Measurements from ENCODE around the gene INTS2.

INTS2 gene

DNA sequence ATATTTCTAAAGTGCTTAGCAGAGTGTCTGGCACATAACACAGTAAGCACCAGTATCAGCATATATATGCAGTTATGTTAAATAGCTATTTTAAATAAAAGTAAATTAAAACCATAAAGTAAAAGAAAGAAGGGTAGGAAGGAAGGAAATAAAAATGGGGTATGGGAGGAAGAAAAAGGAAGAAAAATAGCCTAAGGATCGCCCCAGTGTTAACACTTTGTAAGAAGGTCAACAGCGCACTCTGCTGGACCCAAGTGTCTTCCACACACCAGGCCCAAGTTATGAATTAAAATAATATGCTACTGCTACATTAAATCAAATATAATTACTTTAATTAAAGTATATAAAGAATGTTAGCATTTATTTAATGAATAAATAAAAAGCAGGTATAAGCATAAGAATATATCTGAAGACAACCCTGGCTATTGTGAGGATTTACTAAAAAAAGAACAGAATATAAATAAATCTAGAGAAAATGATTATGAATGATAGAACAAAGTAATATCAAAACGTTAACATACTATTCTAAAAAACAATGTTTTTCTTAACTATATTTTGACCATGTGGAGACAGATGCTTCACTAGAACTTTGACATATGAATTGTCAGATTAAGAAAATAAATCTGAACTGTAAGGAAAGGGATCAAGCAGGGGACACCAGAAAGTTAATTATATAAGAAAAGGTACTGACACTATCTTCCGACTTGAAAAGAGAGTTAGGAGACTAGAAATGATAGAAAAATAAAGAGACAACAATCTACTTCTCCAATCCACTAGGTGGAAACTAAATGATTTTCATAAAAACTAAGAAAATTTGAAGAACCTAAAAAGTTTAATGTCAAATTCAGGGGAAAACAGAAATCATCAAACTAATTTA is 90.4 kb downstream of the INTS2 start:
- H3K4me1 ChIP-seq (ENCODE audit: control insufficient read depth in 2 of 2, insufficient read depth in 2 of 2, low read length in 2 of 2), result no peaks in the 10 kb centered on the region
- H3K36me3 ChIP-seq (ENCODE audit: control insufficient read depth in 2 of 2, insufficient read depth in 2 of 2, low read length in 2 of 2), result no peaks in the 10 kb centered on the region
- no peak overlapping the region for H3K4me3 ChIP-seq (ENCODE audit: low read length in 2 of 2)
- no peak overlapping the region for H3K9ac ChIP-seq (ENCODE audit: low read depth in 1 of 2, low read length in 2 of 2)
- no peak overlapping the region for H3K27ac ChIP-seq (ENCODE audit: low read depth in 2 of 2, low read length in 2 of 2)
- no peaks in the 10 kb centered on the region for H3K9me3 ChIP-seq (ENCODE audit: control insufficient read depth in 2 of 2, low read length in 2 of 2)
- H3K27me3 ChIP-seq (ENCODE audit: control insufficient read depth in 2 of 2, insufficient read depth in 2 of 2, low read length in 2 of 2), result no peaks in the 10 kb centered on the region

DNA sequence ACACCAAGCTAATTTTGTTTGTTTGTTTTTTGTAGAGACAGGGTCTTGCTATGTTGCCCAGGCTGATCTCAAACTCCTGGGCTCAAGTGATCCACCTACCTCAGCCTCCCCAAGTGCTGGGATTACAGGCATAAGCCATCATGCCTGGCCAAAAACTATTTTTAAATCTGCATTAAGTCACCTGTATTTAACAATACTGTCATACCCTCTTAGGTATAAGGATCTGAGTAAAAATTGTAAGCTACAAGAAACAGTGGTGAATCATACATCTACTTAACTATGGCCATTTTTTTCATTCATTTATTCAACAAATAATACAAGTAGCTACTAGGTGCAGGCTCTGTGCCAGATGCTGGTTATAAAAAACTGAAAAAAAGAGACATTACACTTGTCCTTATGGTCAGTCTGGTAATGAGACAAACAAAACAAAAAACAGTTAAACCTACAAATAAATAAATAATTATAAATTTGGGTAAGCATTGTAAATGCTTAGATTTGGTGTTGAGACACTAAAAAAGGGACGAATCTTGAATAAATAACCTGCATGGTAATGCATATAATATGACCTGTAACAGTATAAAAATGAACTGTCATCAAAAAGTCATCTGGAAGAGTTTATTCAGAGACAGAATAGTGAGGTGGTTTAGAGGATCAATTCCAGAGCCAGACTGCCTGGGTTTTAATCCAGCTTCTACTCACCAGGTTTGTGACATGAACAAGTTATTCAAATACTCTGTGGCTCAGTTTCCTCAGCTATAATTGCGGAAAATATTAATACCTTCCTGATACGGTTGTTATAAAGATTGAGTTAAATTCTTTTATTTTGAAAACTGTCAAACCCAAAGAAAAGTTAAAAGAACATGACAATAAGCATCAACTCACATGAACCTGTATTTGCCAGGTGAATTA is 91.3 kb downstream of the INTS2 start:
- Histone ChIP-seq H3K36me3 (ENCODE audit: control insufficient read depth in 2 of 2, insufficient read depth in 2 of 2, low read length in 2 of 2) (no peaks in the 10 kb centered on the region), H3K9me3 (ENCODE audit: control insufficient read depth in 2 of 2, low read length in 2 of 2) (no peaks in the 10 kb centered on the region), H3K9ac (ENCODE audit: low read depth in 1 of 2, low read length in 2 of 2) (no peak overlapping the region), H3K27ac (ENCODE audit: low read depth in 2 of 2, low read length in 2 of 2) (no peak overlapping the region), H3K27me3 (ENCODE audit: control insufficient read depth in 2 of 2, insufficient read depth in 2 of 2, low read length in 2 of 2) (no peaks in the 10 kb centered on the region), H3K4me3 (ENCODE audit: low read length in 2 of 2) (no peak overlapping the region), H3K4me1 (ENCODE audit: control insufficient read depth in 2 of 2, insufficient read depth in 2 of 2, low read length in 2 of 2) (no peaks in the 10 kb centered on the region)

DNA sequence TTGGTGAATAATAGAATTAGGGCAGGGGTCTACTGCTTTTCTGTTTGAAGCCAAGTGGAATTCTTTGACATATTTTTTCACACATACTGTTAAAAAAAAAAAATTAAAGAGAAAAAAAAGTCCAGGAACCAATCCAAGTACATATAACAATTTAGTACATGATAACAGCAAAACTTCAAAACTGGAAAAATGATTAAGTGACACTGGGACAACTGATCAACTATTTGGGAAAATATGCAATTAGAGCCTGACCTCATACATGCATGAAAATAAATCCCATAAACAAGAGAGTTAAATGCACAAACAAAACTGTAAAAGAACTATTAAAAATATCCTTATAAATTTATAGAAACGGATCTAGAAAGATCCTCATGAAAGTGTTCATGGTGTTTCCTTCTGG is 92.2 kb downstream of the INTS2 start:
- no peak overlapping the region for H3K27ac ChIP-seq (ENCODE audit: low read depth in 2 of 2, low read length in 2 of 2)
- H3K9me3 ChIP-seq (ENCODE audit: control insufficient read depth in 2 of 2, low read length in 2 of 2), result no peaks in the 10 kb centered on the region
- no peak overlapping the region for H3K4me3 ChIP-seq (ENCODE audit: low read length in 2 of 2)
- no peaks in the 10 kb centered on the region for H3K27me3 ChIP-seq (ENCODE audit: control insufficient read depth in 2 of 2, insufficient read depth in 2 of 2, low read length in 2 of 2)
- no peaks in the 10 kb centered on the region for H3K4me1 ChIP-seq (ENCODE audit: control insufficient read depth in 2 of 2, insufficient read depth in 2 of 2, low read length in 2 of 2)
- H3K36me3 ChIP-seq (ENCODE audit: control insufficient read depth in 2 of 2, insufficient read depth in 2 of 2, low read length in 2 of 2), result no peaks in the 10 kb centered on the region
- no peak overlapping the region for H3K9ac ChIP-seq (ENCODE audit: low read depth in 1 of 2, low read length in 2 of 2)

DNA sequence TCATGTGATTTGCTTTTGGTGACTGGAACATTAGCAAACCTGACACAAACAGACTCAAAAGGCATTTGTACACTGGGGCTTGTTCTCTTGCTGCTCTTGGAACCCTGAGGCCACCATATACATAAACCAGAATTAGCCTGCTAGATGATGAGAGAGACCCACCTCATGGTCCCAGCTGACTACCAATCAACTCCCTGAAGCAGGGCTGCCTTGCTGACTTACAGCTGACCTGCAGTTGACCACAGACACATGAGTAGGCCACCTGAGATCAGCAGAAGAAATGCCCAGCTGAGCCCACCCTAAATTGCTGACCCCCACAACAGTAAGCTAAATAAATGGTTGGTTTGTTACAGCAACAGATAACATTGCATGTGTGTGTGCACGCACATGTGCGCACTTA is 93.2 kb downstream of the INTS2 start:
- H3K4me1 ChIP-seq (ENCODE audit: control insufficient read depth in 2 of 2, insufficient read depth in 2 of 2, low read length in 2 of 2), result no peaks in the 10 kb centered on the region

DNA sequence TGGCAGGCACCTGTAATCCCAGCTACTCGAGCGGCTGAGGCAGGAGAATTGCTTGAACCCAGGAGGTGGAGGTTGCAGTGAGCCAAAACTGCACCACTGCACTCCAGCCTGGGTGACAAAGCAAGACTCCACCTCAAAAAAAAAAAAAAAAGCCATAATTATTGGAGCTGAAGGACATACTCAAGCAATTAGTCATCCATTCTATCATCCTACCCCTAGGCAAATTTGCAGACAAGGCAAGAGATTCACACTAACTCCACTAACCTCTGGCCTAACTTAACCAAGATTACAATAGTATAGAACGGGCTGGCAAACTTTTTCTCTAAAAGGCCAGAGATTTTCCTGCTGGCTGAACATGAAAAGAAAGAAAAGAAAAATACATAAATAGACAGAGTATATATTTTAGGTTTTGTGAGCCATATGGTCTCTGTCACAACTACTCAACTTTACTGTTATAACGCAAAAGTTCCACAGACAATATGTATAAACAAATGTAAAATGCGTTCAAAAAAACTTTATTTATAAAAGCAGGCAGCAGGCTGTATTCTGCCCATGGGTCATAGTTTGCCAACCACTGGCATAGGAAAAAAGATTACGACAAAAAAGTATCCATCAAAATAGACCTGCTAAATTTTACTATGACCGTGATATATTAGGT is 94.1 kb downstream of the INTS2 start:
- Histone ChIP-seq H3K27ac (ENCODE audit: low read depth in 2 of 2, low read length in 2 of 2) (no peak overlapping the region), H3K36me3 (ENCODE audit: control insufficient read depth in 2 of 2, insufficient read depth in 2 of 2, low read length in 2 of 2) (no peaks in the 10 kb centered on the region), H3K27me3 (ENCODE audit: control insufficient read depth in 2 of 2, insufficient read depth in 2 of 2, low read length in 2 of 2) (no peaks in the 10 kb centered on the region), H3K9me3 (ENCODE audit: control insufficient read depth in 2 of 2, low read length in 2 of 2) (no peaks in the 10 kb centered on the region), H3K4me1 (ENCODE audit: control insufficient read depth in 2 of 2, insufficient read depth in 2 of 2, low read length in 2 of 2) (no peaks in the 10 kb centered on the region), H3K4me3 (ENCODE audit: low read length in 2 of 2) (no peak overlapping the region), H3K9ac (ENCODE audit: low read depth in 1 of 2, low read length in 2 of 2) (no peak overlapping the region)

More for the DNA sequence above, 93.2 kb downstream of the INTS2 start:
- Histone ChIP-seq H3K4me3 (ENCODE audit: low read length in 2 of 2) (no peak overlapping the region), H3K36me3 (ENCODE audit: control insufficient read depth in 2 of 2, insufficient read depth in 2 of 2, low read length in 2 of 2) (no peaks in the 10 kb centered on the region), H3K9ac (ENCODE audit: low read depth in 1 of 2, low read length in 2 of 2) (no peak overlapping the region), H3K9me3 (ENCODE audit: control insufficient read depth in 2 of 2, low read length in 2 of 2) (no peaks in the 10 kb centered on the region), H3K27ac (ENCODE audit: low read depth in 2 of 2, low read length in 2 of 2) (no peak overlapping the region), H3K27me3 (ENCODE audit: control insufficient read depth in 2 of 2, insufficient read depth in 2 of 2, low read length in 2 of 2) (no peaks in the 10 kb centered on the region)

DNA sequence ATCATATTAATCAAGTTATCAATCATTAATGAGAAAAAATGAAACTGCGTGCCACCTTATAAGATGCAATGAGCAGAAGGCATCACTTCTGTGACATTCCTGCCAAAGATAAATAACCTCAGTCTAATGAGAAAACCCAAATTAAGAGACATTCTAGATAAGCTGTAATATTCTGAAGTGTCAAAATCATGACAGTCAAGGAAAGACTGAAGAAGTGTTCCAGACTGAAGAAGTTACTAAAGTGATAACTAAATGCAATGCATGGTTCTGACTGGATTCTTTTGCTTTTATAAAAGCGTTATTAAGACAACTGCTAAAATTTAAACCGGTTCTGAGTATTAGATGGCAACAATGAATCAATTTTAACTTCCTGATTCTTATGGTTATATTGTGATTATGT is 95.3 kb downstream of the INTS2 start:
- Histone ChIP-seq H3K27ac (ENCODE audit: low read depth in 2 of 2, low read length in 2 of 2) (no peak overlapping the region), H3K4me1 (ENCODE audit: control insufficient read depth in 2 of 2, insufficient read depth in 2 of 2, low read length in 2 of 2) (no peaks in the 10 kb centered on the region), H3K9ac (ENCODE audit: low read depth in 1 of 2, low read length in 2 of 2) (no peak overlapping the region), H3K36me3 (ENCODE audit: control insufficient read depth in 2 of 2, insufficient read depth in 2 of 2, low read length in 2 of 2) (no peaks in the 10 kb centered on the region), H3K27me3 (ENCODE audit: control insufficient read depth in 2 of 2, insufficient read depth in 2 of 2, low read length in 2 of 2) (no peaks in the 10 kb centered on the region), H3K9me3 (ENCODE audit: control insufficient read depth in 2 of 2, low read length in 2 of 2) (no peaks in the 10 kb centered on the region), H3K4me3 (ENCODE audit: low read length in 2 of 2) (no peak overlapping the region)

DNA sequence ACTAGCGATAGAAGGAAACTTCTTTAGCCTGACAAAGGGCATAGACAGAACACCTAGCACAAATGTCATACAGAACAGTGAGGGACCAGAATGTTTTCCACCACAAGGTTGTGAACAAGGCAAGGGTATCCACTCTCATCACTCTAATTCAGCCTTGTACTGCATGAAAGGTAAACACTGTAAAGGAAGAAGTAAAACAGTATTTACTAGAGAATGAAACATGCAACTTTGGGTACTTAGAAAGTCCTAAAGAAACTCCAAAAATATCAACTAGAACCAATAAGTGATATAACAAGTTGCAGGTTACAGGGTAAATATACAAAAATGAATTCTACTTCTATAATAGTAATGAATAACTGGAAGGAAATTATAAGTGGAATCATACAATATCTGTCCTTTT is 96.7 kb downstream of the INTS2 start:
- H3K9me3 ChIP-seq (ENCODE audit: control insufficient read depth in 2 of 2, low read length in 2 of 2), result no peaks in the 10 kb centered on the region
- H3K27ac ChIP-seq (ENCODE audit: low read depth in 2 of 2, low read length in 2 of 2), result no peak overlapping the region
- no peak overlapping the region for H3K4me3 ChIP-seq (ENCODE audit: low read length in 2 of 2)
- H3K27me3 ChIP-seq (ENCODE audit: control insufficient read depth in 2 of 2, insufficient read depth in 2 of 2, low read length in 2 of 2), result no peaks in the 10 kb centered on the region
- no peaks in the 10 kb centered on the region for H3K4me1 ChIP-seq (ENCODE audit: control insufficient read depth in 2 of 2, insufficient read depth in 2 of 2, low read length in 2 of 2)
- H3K36me3 ChIP-seq (ENCODE audit: control insufficient read depth in 2 of 2, insufficient read depth in 2 of 2, low read length in 2 of 2), result no peaks in the 10 kb centered on the region
- no peak overlapping the region for H3K9ac ChIP-seq (ENCODE audit: low read depth in 1 of 2, low read length in 2 of 2)

DNA sequence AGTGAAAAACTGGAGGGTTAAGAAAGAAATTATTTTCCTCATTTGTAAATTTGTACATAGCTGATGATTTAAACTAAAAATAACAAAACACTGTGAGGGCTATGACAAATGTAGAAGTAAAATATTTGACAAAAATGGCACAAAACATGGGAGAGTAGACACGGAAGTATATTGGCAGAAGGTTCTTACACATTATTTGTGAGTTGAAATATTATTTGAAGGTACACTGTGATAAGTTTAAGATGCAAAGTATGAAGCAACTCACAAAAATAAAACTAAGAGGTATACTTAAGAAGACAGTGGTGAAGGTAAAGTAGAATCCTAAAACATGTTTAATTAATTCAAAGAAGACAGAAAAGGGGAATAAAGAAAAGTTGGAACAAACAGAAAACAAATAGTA is 99.1 kb downstream of the INTS2 start:
- H3K27ac ChIP-seq (ENCODE audit: low read depth in 2 of 2, low read length in 2 of 2), result no peak overlapping the region
- no peaks in the 10 kb centered on the region for H3K27me3 ChIP-seq (ENCODE audit: control insufficient read depth in 2 of 2, insufficient read depth in 2 of 2, low read length in 2 of 2)
- no peaks in the 10 kb centered on the region for H3K36me3 ChIP-seq (ENCODE audit: control insufficient read depth in 2 of 2, insufficient read depth in 2 of 2, low read length in 2 of 2)
- no peaks in the 10 kb centered on the region for H3K4me1 ChIP-seq (ENCODE audit: control insufficient read depth in 2 of 2, insufficient read depth in 2 of 2, low read length in 2 of 2)
- H3K9me3 ChIP-seq (ENCODE audit: control insufficient read depth in 2 of 2, low read length in 2 of 2), result no peaks in the 10 kb centered on the region
- H3K9ac ChIP-seq (ENCODE audit: low read depth in 1 of 2, low read length in 2 of 2), result no peak overlapping the region
- H3K4me3 ChIP-seq (ENCODE audit: low read length in 2 of 2), result no peak overlapping the region

DNA sequence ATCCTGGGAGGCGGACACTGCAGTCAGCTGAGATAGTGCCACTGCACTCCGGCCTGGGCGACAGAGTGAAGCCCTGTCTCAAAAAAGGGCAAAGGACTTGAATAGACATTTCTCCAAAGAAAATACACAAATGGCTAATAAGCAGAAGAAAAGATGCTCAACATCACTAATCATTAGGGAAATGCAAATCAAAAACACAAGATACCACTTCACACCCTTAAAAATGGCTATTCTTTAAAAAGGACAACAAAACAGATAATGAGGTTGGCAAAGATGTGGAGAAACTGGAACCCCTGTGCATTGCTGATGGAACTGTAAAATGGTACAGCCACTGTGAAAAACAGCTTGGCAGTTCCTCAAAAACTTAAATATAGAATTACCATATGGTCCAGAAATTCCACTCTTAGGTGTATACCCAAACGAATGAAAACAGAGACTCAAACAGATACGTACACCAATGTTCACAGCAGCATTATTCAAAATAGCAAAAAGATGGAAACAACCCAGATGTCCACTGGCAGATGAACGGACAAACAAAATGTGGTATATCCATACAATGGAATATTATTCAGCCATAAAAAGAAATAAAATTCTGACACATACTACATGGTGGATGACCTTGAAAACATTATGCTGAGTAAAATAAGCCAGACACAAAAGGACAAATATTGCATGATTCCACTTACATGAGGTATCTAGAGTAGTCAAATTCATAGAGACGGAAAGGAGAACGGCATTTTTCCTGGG is 100.0 kb downstream of the INTS2 start:
- Histone ChIP-seq H3K9me3 (ENCODE audit: control insufficient read depth in 2 of 2, low read length in 2 of 2) (no peaks in the 10 kb centered on the region), H3K9ac (ENCODE audit: low read depth in 1 of 2, low read length in 2 of 2) (no peak overlapping the region), H3K36me3 (ENCODE audit: control insufficient read depth in 2 of 2, insufficient read depth in 2 of 2, low read length in 2 of 2) (no peaks in the 10 kb centered on the region), H3K27me3 (ENCODE audit: control insufficient read depth in 2 of 2, insufficient read depth in 2 of 2, low read length in 2 of 2) (no peaks in the 10 kb centered on the region), H3K4me3 (ENCODE audit: low read length in 2 of 2) (no peak overlapping the region), H3K4me1 (ENCODE audit: control insufficient read depth in 2 of 2, insufficient read depth in 2 of 2, low read length in 2 of 2) (no peaks in the 10 kb centered on the region), H3K27ac (ENCODE audit: low read depth in 2 of 2, low read length in 2 of 2) (no peak overlapping the region)

Data from mucosa of rectum (tissue), 2 donors.